Caco-2 (cell line): ENCODE results near the gene KRT23. TPM values are rescaled to one million over a fixed set of nuclear protein-coding genes. Genes with fewer than 3 reads are reported as not detected.
A peak's percentile ranks its signal among the peaks of the same experiment; 100 is the strongest.

Source experiments
- BruUV-seq: library from RNA; stranded (reverse); fragments of 400-500 nt; replicated peaks from 2 replicates; lab custom pipeline; 2021; lab: Mats Ljungman, UMichigan
- CTCF ChIA-PET: fragments of 300-600 bp; sonication (Branson Sonifier 250); formaldehyde crosslinking; loops from one replicate; lab custom pipeline; 2022; ENCODE audit warnings: antibody characterized with exemption; lab: Charles Lee
- POLR2A ChIA-PET: fragments of 300-600 bp; sonication (Branson Sonifier 250); formaldehyde crosslinking; loops from one replicate; lab custom pipeline; 2022; ENCODE audit warnings: antibody characterized with exemption; lab: Charles Lee
- DNase-seq, 2 experiments: peaks; one replicate each; pipeline versions ENCODE4 v3.0.0 to v3.0.0-alpha.2; 2020 to 2022
- H3K27me3 ChIP-seq: replicated peaks from 2 replicates; pipeline ENCODE4 v1.6.0; 2011; ENCODE audit warnings: low read length; ENCODE audit not compliant: control insufficient read depth, insufficient read depth
- H3K36me3 ChIP-seq: 2 replicates; pipeline ENCODE4 v1.5.1; 2011; ENCODE audit warnings: low read length; ENCODE audit not compliant: control insufficient read depth, insufficient read depth
- H3K4me1 ChIP-seq: fragments of 250-450 bp; sonication (Bioruptor Pico); 2 replicates; pipeline ENCODE4 v1.5.1; 2020; ENCODE audit warnings: mild to moderate bottlenecking
- H3K4me3 ChIP-seq: 2 replicates; pipeline ENCODE4 v1.5.1; 2011; ENCODE audit warnings: low read depth, mild to moderate bottlenecking, control low read depth, low read length
- H3K9me3 ChIP-seq: fragments of 250-450 bp; sonication (Bioruptor Pico); 2 replicates; pipeline ENCODE4 v1.5.1; 2020; ENCODE audit warnings: mild to moderate bottlenecking, moderate library complexity
- H3K27ac Mint-ChIP-seq: one replicate; pipeline ENCODE4 v1.8.0; 2022; ENCODE audit warnings: mixed read lengths; ENCODE audit not compliant: unreplicated experiment
- H3K27me3 Mint-ChIP-seq: one replicate; pipeline ENCODE4 v1.8.0; 2022; ENCODE audit warnings: mixed read lengths; ENCODE audit not compliant: insufficient read depth, unreplicated experiment
- H3K36me3 Mint-ChIP-seq: one replicate; pipeline ENCODE4 v1.8.0; 2022; ENCODE audit warnings: mild to moderate bottlenecking, mixed read lengths; ENCODE audit not compliant: insufficient read depth, unreplicated experiment
- H3K4me1 Mint-ChIP-seq: one replicate; pipeline ENCODE4 v1.8.0; 2022; ENCODE audit warnings: low read depth, mixed read lengths; ENCODE audit not compliant: unreplicated experiment
- H3K4me3 Mint-ChIP-seq: one replicate; pipeline ENCODE4 v1.8.0; 2022; ENCODE audit warnings: mild to moderate bottlenecking, moderate library complexity, mixed read lengths; ENCODE audit not compliant: unreplicated experiment
- H3K9me3 Mint-ChIP-seq: one replicate; pipeline ENCODE4 v1.8.0; 2022; ENCODE audit warnings: mixed read lengths; ENCODE audit not compliant: unreplicated experiment
- intact Hi-C: fragments of 100-400 bp; cut with micrococcal nuclease; formaldehyde crosslinking; loops from one replicate; pipeline ENCODE4 v1.10.0; 2022; ENCODE audit not compliant: unreplicated experiment
- total RNA-seq: library from RNA; stranded (reverse); gene quantifications from 2 replicates; pipeline ENCODE4 v1.2.3, GENCODE V29; 2022
- TF ChIP-seq, protein P1 (sequence below), 2 experiments: fragments of 200-600 bp in 1 of 2; IDR thresholded peaks; 1 replicate in 1 of 2; 2 replicates in 1 of 2; pipeline versions ENCODE4 v1.5.1 to v1.8.0; 2011 to 2022; ENCODE audit warnings: antibody characterized with exemption in 1 of 2, control low read depth in 1 of 2, inconsistent platforms in 1 of 2, low read depth in 1 of 2, low read length in 1 of 2, mild to moderate bottlenecking in 1 of 2, moderate library complexity in 1 of 2; ENCODE audit not compliant: insufficient read depth in 1 of 2, severe bottlenecking in 1 of 2, unreplicated experiment in 1 of 2

The KRT23 gene
- total RNA-seq, 1 experiment from 2014 or later, result 47.1 TPM

DNA sequence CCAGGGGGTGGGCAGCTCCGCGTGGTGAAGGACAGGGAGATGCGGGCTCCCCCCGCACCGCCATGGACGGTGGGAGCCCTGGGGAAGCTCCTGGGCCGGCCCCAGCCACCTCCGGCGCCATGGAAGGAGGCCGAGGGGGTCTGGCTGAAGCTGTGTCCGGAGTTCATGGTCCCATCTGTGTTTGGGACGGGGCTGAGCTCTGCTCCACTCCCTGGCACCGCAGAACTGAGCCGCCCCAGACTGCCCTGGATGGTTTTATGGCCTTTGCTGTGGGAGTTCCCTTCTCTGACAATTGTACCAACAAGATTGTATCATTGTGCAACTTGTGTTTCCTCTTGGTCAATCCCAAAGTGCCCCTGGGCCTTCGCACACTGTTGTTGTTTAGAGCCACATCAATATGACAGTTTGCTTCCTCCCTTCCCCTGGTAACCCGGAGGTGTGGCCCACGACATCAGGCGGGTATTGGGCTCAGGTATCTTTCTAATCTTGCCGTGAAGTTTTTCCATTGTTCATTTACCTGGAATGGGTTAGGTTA lies 942 bp downstream of the KRT23 start:
- TF ChIP-seq, protein P1, sequence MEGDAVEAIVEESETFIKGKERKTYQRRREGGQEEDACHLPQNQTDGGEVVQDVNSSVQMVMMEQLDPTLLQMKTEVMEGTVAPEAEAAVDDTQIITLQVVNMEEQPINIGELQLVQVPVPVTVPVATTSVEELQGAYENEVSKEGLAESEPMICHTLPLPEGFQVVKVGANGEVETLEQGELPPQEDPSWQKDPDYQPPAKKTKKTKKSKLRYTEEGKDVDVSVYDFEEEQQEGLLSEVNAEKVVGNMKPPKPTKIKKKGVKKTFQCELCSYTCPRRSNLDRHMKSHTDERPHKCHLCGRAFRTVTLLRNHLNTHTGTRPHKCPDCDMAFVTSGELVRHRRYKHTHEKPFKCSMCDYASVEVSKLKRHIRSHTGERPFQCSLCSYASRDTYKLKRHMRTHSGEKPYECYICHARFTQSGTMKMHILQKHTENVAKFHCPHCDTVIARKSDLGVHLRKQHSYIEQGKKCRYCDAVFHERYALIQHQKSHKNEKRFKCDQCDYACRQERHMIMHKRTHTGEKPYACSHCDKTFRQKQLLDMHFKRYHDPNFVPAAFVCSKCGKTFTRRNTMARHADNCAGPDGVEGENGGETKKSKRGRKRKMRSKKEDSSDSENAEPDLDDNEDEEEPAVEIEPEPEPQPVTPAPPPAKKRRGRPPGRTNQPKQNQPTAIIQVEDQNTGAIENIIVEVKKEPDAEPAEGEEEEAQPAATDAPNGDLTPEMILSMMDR (IDR thresholded peaks at IDR 0.05; ENCODE audit: insufficient read depth in 1 of 2, low read depth in 1 of 2, low read length in 1 of 2, severe bottlenecking in 1 of 2, unreplicated experiment in 1 of 2), result no peak
- Mint-ChIP-seq H3K4me1 (peaks cover 43% of the 10 kb centered on the region), H3K27me3 (no peaks in the 10 kb centered on the region), H3K27ac (peak overlapping the region; percentile 77), H3K9me3 (no peaks in the 10 kb centered on the region), H3K4me3 (peak overlapping the region; percentile 43), H3K36me3 (peaks cover 31% of the 10 kb centered on the region)
- DNase-seq, result peak; percentile 35 to 57
- Histone ChIP-seq H3K4me3 (peak overlapping the region; percentile 23), H3K4me1 (peaks cover 61% of the 10 kb centered on the region), H3K27me3 (no peaks in the 10 kb centered on the region), H3K9me3 (no peaks in the 10 kb centered on the region), H3K36me3 (no peaks in the 10 kb centered on the region)
- ChIA-PET CTCF (no interaction called here), POLR2A (no interaction called here)
- BruUV-seq, result no TSS peak
- intact Hi-C loops, result no loop called here

DNA sequence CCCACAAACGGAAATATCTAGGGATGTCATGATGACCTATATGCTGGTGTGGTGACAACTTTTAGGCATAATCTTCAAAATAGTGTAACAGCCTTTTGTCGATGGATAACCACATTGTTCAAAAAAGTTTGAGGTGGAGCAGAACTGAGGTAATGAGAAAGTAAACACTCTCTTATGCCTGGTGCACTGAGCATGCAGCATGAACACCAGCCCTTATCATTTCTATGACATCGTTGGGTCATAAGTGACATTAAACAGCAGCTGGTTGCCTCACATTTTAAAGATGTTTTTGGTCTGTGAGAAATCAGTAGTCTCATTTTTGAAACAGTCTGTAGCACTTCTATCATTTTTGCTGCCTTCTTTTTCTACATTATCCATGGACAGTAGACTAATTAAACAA lies 1.8 kb downstream of the KRT23 start:
- TSS peak; percentile 53 for BruUV-seq
- peak overlapping the region; percentile 77 for H3K27ac Mint-ChIP-seq
- H3K4me3 Mint-ChIP-seq, result peak overlapping the region; percentile 43
- H3K9me3 Mint-ChIP-seq, result no peaks in the 10 kb centered on the region
- Histone ChIP-seq H3K4me3 (peak overlapping the region; percentile 23), H3K36me3 (no peaks in the 10 kb centered on the region), H3K4me1 (peaks cover 65% of the 10 kb centered on the region), H3K9me3 (no peaks in the 10 kb centered on the region), H3K27me3 (no peaks in the 10 kb centered on the region)
- ChIA-PET POLR2A (no interaction called here), CTCF (no interaction called here)
- no peaks in the 10 kb centered on the region for H3K27me3 Mint-ChIP-seq
- intact Hi-C loops, result no loop called here
- TF ChIP-seq, protein P1 (IDR thresholded peaks at IDR 0.05; ENCODE audit: insufficient read depth in 1 of 2, low read depth in 1 of 2, low read length in 1 of 2, severe bottlenecking in 1 of 2, unreplicated experiment in 1 of 2), result no peak
- H3K4me1 Mint-ChIP-seq, result peaks cover 43% of the 10 kb centered on the region
- DNase-seq, result no peak
- H3K36me3 Mint-ChIP-seq, result peaks cover 34% of the 10 kb centered on the region

DNA sequence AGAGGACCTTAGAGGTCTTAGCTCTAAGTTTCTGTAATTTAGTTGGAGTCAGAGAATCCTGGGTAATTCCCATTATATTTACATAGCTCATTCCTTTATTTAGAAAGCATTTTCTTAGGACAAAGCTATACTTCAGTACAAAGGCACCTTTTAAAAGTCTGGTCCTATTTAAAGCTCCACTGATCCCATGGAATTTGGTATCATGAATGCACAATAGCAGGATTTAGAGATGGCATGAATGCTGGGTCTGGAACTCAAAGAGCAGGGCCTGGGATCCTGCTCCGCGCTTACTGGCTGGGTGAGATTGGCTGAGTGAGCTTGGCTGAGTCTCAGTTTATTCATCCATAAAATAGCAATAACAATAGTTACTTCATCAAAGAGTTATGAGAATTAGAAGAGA lies 4.8 kb downstream of the KRT23 start:
- no peak for DNase-seq
- no TSS peak for BruUV-seq
- peaks cover 29% of the 10 kb centered on the region for H3K4me1 Mint-ChIP-seq
- H3K36me3 Mint-ChIP-seq, result peaks cover 41% of the 10 kb centered on the region
- H3K4me1 ChIP-seq, result peaks cover 50% of the 10 kb centered on the region
- H3K27ac Mint-ChIP-seq, result no peak overlapping the region
- H3K4me3 Mint-ChIP-seq, result no peak overlapping the region
- H3K9me3 Mint-ChIP-seq, result no peaks in the 10 kb centered on the region
- TF ChIP-seq, protein P1 (IDR thresholded peaks at IDR 0.05; ENCODE audit: insufficient read depth in 1 of 2, low read depth in 1 of 2, low read length in 1 of 2, severe bottlenecking in 1 of 2, unreplicated experiment in 1 of 2), result no peak
- ChIA-PET CTCF (interaction anchor here (0.6 to 1.1 kb wide), 3 partner anchors 24 to 730 kb away, joined by 3 to 5 read pairs (median 3); no protein-coding TSS in a partner anchor), POLR2A (interaction anchor here (0.7 kb wide), 1 partner anchor 93 kb away, joined by 3 read pairs; no protein-coding TSS in a partner anchor)
- intact Hi-C loops, result no loop called here
- H3K27me3 Mint-ChIP-seq, result no peaks in the 10 kb centered on the region
- no peaks in the 10 kb centered on the region for H3K27me3 ChIP-seq
- H3K9me3 ChIP-seq, result no peaks in the 10 kb centered on the region
- no peaks in the 10 kb centered on the region for H3K36me3 ChIP-seq
- no peak overlapping the region for H3K4me3 ChIP-seq
